A549 (cell line): ENCODE results near the gene MDM1.

Source experiments
- CBX8 ChIP-seq: fragments of 200-600 bp; sonication (generic); IDR thresholded peaks from 2 replicates; pipeline ENCODE4 v1.6.1; 2016
- JUN ChIP-seq, 2 experiments: fragments of >200 bp; sonication (Bioruptor Twin); formaldehyde crosslinking; IDR thresholded peaks; 2 replicates in 1 of 2; 3 replicates in 1 of 2; pipeline ENCODE4 v1.6.1; 2016 to 2017
- JUNB ChIP-seq: fragments of >200 bp; sonication (Bioruptor Twin); formaldehyde crosslinking; IDR thresholded peaks from 2 replicates; pipeline ENCODE4 v1.6.1; 2016
- MAFK ChIP-seq: fragments of 450-650 bp; IDR thresholded peaks from 2 replicates; pipeline ENCODE4 v1.6.1; 2014; ENCODE audit not compliant: partially characterized antibody
- SREBF2 ChIP-seq: fragments of 450-650 bp; IDR thresholded peaks from 2 replicates; pipeline ENCODE4 v1.6.1; 2014; ENCODE audit warnings: mild to moderate bottlenecking, moderate library complexity
- ZSCAN20 ChIP-seq: fragments of 250-450 bp; sonication (Bioruptor Pico); IDR thresholded peaks from 2 replicates; pipeline ENCODE4 v1.8.0; 2022; ENCODE audit warnings: mild to moderate bottlenecking, moderate library complexity
- TF ChIP-seq, protein P1 (sequence below): IDR thresholded peaks from 2 replicates; pipeline ENCODE4 v1.6.1; 2012
- TF ChIP-seq, protein P2 (sequence below): fragments of >200 bp; sonication (Bioruptor Twin); formaldehyde crosslinking; IDR thresholded peaks from 3 replicates; pipeline ENCODE4 v1.5.1; 2016
- TF ChIP-seq, protein P3 (sequence below): fragments of 200-600 bp; sonication (generic); IDR thresholded peaks from 2 replicates; pipeline ENCODE4 v1.6.1; 2016; ENCODE audit warnings: antibody characterized with exemption, mild to moderate bottlenecking, moderate library complexity
- TF ChIP-seq, protein P4 (sequence below): fragments of >200 bp; sonication (Bioruptor Twin); formaldehyde crosslinking; IDR thresholded peaks from 2 replicates; pipeline ENCODE4 v1.6.1; 2016
- TF ChIP-seq, protein P5 (sequence below): fragments of 450-650 bp; IDR thresholded peaks from 2 replicates; pipeline ENCODE4 v1.6.1; 2014; ENCODE audit warnings: antibody characterized with exemption

DNA sequence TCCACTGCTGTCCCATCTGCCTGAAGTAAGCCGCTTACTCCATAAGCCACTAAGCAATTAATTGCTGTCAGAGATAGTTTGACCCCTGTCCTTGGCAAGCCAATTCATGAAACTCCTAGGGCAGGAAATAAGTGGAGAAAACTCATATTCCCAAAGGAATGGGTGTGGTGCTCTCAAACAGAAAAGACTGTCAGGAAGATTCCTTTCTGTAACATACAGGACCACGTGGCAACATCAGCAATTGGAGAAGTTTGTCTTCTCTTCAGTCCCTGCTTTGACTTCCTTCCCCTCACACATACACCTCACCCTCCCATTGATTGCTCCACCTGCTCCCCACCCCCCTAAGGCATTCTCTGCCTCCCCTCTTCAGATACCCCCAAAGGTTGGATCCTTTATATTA lies 36.2 kb upstream of the MDM1 start:
- TF ChIP-seq, protein P1, sequence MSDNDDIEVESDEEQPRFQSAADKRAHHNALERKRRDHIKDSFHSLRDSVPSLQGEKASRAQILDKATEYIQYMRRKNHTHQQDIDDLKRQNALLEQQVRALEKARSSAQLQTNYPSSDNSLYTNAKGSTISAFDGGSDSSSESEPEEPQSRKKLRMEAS = no peak
- TF ChIP-seq, protein P2, sequence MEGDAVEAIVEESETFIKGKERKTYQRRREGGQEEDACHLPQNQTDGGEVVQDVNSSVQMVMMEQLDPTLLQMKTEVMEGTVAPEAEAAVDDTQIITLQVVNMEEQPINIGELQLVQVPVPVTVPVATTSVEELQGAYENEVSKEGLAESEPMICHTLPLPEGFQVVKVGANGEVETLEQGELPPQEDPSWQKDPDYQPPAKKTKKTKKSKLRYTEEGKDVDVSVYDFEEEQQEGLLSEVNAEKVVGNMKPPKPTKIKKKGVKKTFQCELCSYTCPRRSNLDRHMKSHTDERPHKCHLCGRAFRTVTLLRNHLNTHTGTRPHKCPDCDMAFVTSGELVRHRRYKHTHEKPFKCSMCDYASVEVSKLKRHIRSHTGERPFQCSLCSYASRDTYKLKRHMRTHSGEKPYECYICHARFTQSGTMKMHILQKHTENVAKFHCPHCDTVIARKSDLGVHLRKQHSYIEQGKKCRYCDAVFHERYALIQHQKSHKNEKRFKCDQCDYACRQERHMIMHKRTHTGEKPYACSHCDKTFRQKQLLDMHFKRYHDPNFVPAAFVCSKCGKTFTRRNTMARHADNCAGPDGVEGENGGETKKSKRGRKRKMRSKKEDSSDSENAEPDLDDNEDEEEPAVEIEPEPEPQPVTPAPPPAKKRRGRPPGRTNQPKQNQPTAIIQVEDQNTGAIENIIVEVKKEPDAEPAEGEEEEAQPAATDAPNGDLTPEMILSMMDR = no peak
- TF ChIP-seq, protein P3, sequence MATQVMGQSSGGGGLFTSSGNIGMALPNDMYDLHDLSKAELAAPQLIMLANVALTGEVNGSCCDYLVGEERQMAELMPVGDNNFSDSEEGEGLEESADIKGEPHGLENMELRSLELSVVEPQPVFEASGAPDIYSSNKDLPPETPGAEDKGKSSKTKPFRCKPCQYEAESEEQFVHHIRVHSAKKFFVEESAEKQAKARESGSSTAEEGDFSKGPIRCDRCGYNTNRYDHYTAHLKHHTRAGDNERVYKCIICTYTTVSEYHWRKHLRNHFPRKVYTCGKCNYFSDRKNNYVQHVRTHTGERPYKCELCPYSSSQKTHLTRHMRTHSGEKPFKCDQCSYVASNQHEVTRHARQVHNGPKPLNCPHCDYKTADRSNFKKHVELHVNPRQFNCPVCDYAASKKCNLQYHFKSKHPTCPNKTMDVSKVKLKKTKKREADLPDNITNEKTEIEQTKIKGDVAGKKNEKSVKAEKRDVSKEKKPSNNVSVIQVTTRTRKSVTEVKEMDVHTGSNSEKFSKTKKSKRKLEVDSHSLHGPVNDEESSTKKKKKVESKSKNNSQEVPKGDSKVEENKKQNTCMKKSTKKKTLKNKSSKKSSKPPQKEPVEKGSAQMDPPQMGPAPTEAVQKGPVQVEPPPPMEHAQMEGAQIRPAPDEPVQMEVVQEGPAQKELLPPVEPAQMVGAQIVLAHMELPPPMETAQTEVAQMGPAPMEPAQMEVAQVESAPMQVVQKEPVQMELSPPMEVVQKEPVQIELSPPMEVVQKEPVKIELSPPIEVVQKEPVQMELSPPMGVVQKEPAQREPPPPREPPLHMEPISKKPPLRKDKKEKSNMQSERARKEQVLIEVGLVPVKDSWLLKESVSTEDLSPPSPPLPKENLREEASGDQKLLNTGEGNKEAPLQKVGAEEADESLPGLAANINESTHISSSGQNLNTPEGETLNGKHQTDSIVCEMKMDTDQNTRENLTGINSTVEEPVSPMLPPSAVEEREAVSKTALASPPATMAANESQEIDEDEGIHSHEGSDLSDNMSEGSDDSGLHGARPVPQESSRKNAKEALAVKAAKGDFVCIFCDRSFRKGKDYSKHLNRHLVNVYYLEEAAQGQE = no peak
- TF ChIP-seq SREBF2 (no peak), JUNB (no peak), JUN (IDR thresholded peaks at IDR 0.05) (no peak), ZSCAN20 (CRISPR knock-in tag) (no peak), CBX8 (no peak), MAFK (no peak)
- TF ChIP-seq, protein P4, sequence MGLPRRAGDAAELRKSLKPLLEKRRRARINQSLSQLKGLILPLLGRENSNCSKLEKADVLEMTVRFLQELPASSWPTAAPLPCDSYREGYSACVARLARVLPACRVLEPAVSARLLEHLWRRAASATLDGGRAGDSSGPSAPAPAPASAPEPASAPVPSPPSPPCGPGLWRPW = no peak
- TF ChIP-seq, protein P5, sequence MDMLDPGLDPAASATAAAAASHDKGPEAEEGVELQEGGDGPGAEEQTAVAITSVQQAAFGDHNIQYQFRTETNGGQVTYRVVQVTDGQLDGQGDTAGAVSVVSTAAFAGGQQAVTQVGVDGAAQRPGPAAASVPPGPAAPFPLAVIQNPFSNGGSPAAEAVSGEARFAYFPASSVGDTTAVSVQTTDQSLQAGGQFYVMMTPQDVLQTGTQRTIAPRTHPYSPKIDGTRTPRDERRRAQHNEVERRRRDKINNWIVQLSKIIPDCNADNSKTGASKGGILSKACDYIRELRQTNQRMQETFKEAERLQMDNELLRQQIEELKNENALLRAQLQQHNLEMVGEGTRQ = no peak
